Suprapubic skin (tissue), 4 donors: ENCODE measurements around the gene ABCC8.

Experiments used
- CTCF ChIP-seq, 2 donors: fragments of 200-600 bp in 1 of 2; fragments of 450-650 bp in 1 of 2; sonication (generic) in 1 of 2; IDR thresholded peaks; one replicate each; pipeline ENCODE4 v1.5.1; 2016 to 2019; ENCODE audit warnings: antibody characterized with exemption in 2 of 2, mild to moderate bottlenecking in 1 of 2, moderate library complexity in 1 of 2
- EP300 ChIP-seq: sonication (generic); formaldehyde crosslinking; IDR thresholded peaks from one replicate; pipeline ENCODE4 v1.6.1; 2017; ENCODE audit warnings: antibody characterized with exemption
- POLR2A ChIP-seq, 2 donors: fragments of 450-650 bp; IDR thresholded peaks; one replicate each; pipeline ENCODE4 v1.6.1; 2017; ENCODE audit warnings: antibody characterized with exemption in 2 of 2, mild to moderate bottlenecking in 2 of 2, moderate library complexity in 2 of 2
- POLR2AphosphoS5 ChIP-seq, 3 donors: sonication (generic); formaldehyde crosslinking; IDR thresholded peaks; one replicate each; pipeline ENCODE4 v1.6.1; 2017; ENCODE audit warnings: antibody characterized with exemption in 3 of 3

DNA sequence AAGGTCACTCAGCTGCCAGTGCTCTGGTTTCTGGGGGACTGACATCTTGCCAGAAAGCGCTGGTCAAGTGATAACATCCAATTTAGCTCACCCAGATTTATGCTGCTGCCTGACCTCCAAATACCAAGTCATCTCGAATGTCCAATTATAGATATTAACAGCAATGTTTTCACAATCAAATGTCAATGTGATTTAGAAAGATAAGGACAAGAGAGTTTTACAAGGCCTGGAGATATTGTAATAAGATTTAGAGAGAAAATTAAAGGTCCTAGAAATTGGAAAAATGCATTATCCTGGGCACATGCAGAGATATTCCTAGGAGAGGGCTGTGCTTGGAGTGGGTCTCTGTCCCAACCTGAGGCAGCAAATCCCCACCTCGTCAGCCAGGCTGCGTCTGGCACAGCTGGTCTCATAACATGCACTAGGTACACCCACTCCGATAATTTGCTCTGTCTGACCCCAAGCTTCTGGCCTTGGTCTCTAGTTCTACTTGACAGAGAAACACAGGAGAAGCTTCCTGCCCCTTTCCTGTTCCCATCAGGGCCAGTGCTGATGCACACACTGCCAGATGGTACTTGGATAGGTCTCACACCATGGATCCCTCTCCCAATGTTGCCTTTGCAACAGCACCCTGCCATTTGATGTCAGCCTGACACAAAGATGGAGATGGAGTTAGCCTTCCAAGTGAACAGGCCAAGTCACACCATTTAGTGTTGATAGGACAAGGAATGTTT is 39.0 kb upstream of the ABCC8 start:
- no peak for TF ChIP-seq POLR2A (IDR thresholded peaks at IDR 0.05)
- no peak for TF ChIP-seq CTCF (IDR thresholded peaks at IDR 0.05)
- TF ChIP-seq EP300 = no peak
- TF ChIP-seq POLR2AphosphoS5 (IDR thresholded peaks at IDR 0.05) = no peak
